NCI-H345 treated with DMSO at 0.1 percent for 48 hours (cell line): ENCODE measurements around the gene FAM9C.

Source experiments
- DNase-seq: peaks from one replicate; lab custom pipeline; 2025; ENCODE audit not compliant: unreplicated experiment; lab: John Stamatoyannopoulos, UW

Gene FAM9C

DNA sequence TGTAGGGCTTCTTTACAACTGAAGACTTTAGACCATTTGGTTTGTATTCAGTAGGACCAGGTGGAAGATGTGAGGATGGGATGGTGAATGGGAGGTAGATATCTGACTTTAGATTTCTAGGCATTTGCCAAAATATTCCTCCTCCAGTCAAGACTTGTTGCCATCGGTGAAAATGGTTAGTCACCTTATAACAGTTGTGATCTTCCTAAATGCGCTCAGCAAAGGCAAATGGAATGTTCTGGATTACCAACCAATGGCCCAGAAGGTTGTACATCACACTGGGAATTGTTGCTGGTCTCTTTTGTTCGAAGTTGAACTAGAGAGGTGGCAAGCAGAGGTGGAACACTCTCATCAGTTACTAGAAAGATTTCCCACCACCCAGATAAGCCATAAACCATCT is 35.6 kb downstream of the FAM9C start:
- no peak for DNase-seq

- DNase-seq, result no peak
Observed at GRCh38 chrX:13008189-13008533, 36.3 kb downstream of the FAM9C start.

- DNase-seq, result no peak
Observed at GRCh38 chrX:13007519-13008188, 36.8 kb downstream of the FAM9C start.

- no peak for DNase-seq
Observed at GRCh38 chrX:13005661-13006473, 38.6 kb downstream of the FAM9C start.

DNA sequence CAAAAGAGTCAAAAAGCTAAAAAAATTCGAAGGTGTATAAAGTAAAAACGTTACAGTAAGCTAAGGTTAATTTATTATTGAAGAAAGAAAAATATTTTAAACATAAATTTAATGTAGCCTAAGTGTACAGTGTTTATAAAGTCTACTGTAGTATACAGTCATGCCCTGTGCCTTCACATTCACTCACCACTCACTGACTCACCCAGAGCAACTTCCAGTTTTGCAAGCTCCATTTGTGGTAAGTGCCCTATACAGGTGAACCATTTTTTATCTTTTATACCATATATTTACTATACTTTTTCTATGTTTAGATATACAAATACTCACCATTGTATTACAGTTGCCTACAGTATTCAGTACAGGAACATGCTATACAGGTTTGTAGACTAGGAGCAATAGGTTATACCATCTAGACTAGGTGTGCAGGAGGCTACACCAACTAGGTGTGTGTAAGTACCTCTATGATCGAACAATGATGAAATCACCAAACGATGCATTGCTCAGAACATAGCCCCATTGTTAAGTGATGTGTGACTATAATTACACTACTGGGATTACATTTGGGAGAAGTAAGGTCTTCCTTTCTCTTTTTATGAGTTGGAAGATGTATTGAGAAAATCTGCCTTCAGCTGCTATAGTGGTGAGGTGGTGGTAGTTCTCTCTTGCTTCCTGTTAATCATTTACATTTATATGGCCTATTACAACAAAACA is 42.3 kb downstream of the FAM9C start:
- DNase-seq, result no peak

DNA sequence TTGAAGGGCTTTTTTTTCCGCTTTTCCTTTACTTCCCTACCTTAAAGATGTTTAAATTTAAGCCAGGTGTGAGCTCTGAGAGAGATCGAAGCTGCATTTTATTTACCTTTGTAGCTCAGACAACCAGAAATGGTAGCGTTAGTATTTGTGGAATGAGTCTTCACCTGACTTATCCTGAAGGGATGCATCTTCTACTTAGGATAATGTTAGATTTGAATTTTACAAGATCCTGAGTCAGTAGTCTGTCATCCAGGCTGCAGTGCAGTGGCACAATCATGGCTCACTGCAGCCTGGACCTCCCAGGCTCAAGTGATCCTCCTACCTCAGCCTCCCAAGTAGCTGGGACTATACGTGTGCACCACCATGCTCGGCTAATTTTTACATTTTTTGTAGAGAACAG is 43.3 kb downstream of the FAM9C start:
- no peak for DNase-seq

DNA sequence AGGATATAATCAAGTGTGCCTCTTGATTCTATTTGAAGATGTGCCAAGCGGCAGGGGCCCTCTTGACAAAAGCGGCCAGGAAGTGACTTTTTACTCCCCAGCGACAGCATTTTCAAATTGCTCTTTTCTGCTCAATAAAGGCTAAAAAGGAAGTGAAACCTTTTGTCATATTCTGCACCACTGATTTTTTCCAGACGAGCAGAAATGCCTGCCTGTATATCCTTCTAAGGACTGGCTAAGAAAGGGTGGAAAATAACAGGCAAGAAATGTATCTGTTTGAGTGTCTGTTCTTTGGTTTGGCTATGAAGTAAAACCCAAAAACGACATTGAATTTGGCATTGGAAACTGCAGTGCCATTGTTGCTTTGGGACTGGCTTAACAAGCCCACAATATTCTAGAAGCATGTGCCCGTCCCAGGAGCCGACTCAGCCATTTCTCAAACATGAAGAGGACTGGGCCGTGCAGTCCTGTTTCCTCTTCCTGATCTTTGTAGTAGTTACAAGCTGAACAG is 44.1 kb downstream of the FAM9C start:
- DNase-seq, result no peak

- DNase-seq, result no peak
Observed at GRCh38 chrX:12999422-12999821, 45.0 kb downstream of the FAM9C start.

GRCh38 chrX:12997906-12998687 is 46.3 kb downstream of the FAM9C start:
- no peak for DNase-seq

- DNase-seq, result no peak
Observed at GRCh38 chrX:12996934-12997435, 47.4 kb downstream of the FAM9C start.

DNA sequence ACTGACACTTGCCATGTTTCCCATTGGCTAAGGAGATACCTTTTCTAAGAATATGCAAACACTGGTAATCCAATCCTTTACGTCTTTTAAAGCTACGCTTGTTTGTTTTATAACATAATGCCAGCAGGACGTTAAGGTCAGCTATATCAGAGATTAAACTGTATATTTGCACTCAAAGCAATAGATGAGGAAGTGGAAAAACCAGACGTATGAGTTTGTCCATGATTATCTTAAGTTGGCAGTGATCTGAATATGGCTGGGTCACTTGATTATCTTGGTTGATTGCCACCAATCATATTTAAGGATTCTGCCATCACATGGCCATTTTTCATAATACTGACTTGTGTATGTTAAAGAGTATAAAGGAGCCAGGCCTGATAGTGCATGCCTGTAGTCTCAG is 50.1 kb downstream of the FAM9C start:
- no peak for DNase-seq

DNA sequence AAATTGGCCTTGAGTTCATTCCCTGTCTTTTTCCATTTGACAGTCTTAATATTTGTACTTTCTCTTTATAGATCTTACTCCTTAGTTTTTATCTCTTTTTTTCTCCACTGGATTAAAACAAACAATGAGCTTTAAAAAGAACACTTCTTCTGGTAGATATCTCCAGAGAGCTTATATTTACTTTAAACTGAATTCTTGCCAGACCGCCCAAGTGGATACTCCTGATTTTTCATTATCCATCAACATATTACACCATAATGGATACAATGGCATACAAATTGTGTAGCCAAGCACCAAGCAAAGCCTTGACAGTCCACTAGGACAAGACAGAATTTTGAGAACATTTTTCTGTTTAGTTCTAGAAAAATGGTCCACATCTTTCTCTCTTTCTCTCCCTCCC is 50.6 kb downstream of the FAM9C start:
- no peak for DNase-seq

DNA sequence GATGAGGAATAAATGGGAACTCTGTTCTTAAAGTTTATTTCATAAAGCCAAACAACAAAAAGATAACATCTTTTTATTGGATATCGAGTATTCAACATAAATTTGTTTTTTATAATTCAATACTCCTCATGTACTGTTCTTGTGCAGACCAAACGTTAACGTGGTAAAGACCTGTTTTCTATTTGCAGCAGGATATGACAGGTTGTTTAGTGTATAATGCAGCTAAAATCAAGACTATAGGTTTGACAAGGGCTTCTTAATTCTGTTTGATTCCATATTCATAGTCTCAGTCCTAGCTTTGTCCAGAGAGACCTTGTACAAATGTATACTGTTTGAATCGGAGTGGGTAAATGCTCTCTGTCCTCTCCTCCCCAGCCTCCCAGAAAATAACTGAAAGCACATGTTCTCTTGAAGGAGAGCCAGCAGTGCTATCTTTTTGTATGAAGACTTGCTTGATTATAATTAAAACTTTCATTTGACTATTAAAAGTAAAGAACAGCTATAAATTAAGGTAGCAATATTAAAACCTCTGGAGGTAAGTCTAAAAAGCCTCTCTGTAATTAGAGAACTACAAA is 51.8 kb downstream of the FAM9C start:
- DNase-seq, result no peak

DNA sequence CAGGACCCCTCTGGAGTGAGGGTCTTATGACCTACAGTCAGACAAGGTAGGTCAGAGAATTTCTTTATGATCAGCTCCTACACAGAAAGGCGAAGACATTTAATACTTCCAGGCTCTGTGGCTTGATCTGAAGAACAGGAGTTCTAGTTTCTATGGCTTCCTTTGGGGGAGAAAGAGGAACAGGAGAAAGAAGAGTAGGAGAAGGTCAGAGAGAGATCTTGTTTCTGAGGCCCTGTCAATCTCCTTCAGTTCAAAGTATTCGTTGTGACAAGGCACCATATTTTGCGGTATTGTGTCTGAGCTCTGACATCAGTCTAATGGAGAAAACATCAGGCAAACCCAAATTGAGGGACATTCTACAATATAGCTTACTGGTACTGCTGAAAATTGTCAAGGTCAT is 52.8 kb downstream of the FAM9C start:
- DNase-seq, result no peak

- DNase-seq, result no peak
Observed at GRCh38 chrX:12989461-12989860, 55.0 kb downstream of the FAM9C start.

GRCh38 chrX:12988797-12989196 is 55.6 kb downstream of the FAM9C start:
- peak; percentile 34 for DNase-seq

DNA sequence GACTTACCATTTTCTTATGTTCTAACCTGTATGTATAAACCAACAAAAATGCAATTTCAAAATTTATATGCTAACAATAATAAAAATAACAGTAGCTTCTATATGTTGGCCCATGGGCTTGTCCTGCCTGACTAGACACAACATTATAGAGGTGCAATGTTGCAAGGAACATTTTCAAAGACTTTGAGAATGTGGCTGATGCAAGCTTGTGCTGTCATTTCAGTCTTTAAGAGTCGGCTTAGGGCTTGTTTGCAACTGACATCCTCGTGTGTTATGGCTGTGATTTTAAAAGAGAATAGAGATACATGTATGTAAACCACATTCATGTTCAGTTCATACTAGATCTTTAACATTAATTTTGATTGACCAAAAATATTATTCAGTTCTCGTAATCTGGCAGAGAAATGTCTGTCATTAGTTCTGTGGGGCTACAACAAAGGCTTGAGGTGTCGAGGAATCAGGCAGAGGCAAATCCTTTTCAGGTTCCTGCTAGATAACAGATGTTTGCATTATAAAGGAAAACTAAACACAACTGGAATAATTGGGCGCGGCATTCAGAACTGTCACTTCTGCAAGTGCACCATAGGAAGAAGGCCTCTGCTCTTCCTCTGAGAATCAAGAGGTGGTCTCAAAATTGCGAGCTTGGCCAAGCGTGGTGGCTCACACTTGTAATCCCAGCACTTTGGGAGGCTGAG is 56.4 kb downstream of the FAM9C start:
- DNase-seq, result no peak

- no peak for DNase-seq
Observed at GRCh38 chrX:12987340-12987739, 57.1 kb downstream of the FAM9C start.

DNA sequence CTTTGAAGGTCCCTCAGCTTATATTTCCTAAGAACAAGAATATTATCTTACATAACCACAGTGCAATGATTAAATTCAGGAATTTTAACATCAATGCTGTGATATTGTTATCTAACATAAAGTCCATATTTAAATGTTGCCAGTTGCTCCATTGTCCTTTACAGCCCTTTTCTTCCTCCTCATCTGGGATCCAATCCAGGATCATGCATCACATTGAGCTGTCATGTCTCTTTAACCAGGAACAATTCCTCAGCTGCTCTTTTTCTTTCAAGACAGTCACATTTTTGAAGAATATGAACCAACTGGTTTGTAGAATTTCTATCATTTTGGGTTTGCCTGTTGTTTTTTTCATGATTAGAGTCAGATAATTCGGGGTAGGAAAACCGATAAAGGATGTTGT is 57.5 kb downstream of the FAM9C start:
- no peak for DNase-seq

DNA sequence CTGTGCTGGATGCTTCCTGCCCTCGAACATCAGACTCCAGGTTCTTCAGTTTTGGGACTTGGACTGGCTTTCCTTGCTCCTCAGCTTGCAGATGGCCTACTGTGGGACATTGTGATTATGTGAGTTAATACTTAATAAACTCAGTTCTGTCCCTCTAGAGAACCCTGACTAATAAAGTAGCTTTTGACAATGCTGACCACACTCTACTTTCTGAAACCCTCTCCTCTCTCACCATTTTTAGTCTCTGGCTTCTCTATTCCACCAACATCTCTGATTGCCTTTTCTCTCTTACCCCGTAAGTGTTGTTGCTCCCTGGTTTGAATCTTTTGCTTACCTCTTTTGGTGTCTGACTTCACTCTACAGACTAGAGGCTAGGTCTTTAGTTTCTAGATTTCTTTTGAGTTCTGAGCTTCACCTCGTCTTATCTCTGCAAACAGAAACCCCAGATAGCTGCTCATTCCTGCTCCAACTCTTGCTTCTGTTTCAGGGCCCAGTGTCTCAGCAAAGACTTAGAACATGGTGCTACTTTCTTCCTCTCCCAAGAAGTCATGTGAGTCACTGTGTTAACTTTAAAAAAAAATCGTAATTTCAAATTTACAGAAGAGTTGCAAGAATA is 58.1 kb downstream of the FAM9C start:
- DNase-seq, result no peak
